Tibial nerve (tissue), 4 donors: ENCODE data around the gene ASAP3. TPM values are rescaled to one million over a fixed set of nuclear protein-coding genes. Genes with fewer than 3 reads are reported as not detected.

ENCODE experiments used
- DNase-seq, 2 donors: peaks; one replicate each; pipeline ENCODE4 v3.0.0-alpha.2; 2019; ENCODE audit warnings: low spot score in 2 of 2
- H3K27ac ChIP-seq, 4 donors: fragments of 200-600 bp; sonication (generic) in 3 of 4; one replicate each; pipeline ENCODE4 v1.5.1; 2017 to 2019; ENCODE audit warnings: mild to moderate bottlenecking in 1 of 4
- H3K27me3 ChIP-seq, 2 donors: fragments of 200-600 bp; sonication (generic) in 1 of 2; one replicate each; pipeline versions ENCODE4 v1.5.1 to v1.6.0; 2017 to 2019
- H3K36me3 ChIP-seq, 3 donors: fragments of 200-600 bp; sonication (generic); one replicate each; pipeline ENCODE4 v1.5.1; 2018 to 2019
- H3K4me1 ChIP-seq, 4 donors: fragments of 200-600 bp; sonication (generic) in 3 of 4; one replicate each; pipeline ENCODE4 v1.5.1; 2017 to 2019
- H3K4me3 ChIP-seq, 4 donors: fragments of 200-600 bp; sonication (generic) in 3 of 4; one replicate each; pipeline ENCODE4 v1.5.1; 2017 to 2019; ENCODE audit warnings: mild to moderate bottlenecking in 1 of 4, moderate library complexity in 1 of 4
- H3K9me3 ChIP-seq, 4 donors: fragments of 200-600 bp; sonication (generic) in 3 of 4; one replicate each; pipeline ENCODE4 v1.5.1; 2017 to 2019
- CTCF ChIP-seq, 5 experiments: fragments of 200-600 bp in 3 of 5; fragments of 450-650 bp in 2 of 5; sonication (generic) in 3 of 5; IDR thresholded peaks; one replicate each; pipeline ENCODE4 v1.5.1; 2016 to 2019; ENCODE audit warnings: antibody characterized with exemption in 5 of 5, mild to moderate bottlenecking in 3 of 5, moderate library complexity in 2 of 5
- EP300 ChIP-seq, 2 donors: sonication (generic); formaldehyde crosslinking; IDR thresholded peaks; one replicate each; pipeline ENCODE4 v1.6.1; 2017; ENCODE audit warnings: antibody characterized with exemption in 2 of 2, mild to moderate bottlenecking in 1 of 2
- POLR2A ChIP-seq, 2 donors: fragments of 450-650 bp; IDR thresholded peaks; one replicate each; pipeline ENCODE4 v1.6.1; 2017; ENCODE audit warnings: antibody characterized with exemption in 2 of 2, mild to moderate bottlenecking in 2 of 2, moderate library complexity in 2 of 2
- WGBS, 2 donors: methylation state at CpG; one replicate each; pipeline ENCODE4 v1.1.5; 2018; 5-methylcytosine and 5-hydroxymethylcytosine counted together
- total RNA-seq, 4 donors: library from RNA; depleted of rRNA; stranded (reverse); fragments of >200 nt; gene quantifications; one replicate each; pipeline ENCODE4 v1.1.0, GENCODE V29; 2016

Gene ASAP3
- total RNA-seq, 4 donors from 2014 or later, result 79.8 to 140 (median 117) TPM

GRCh38 chr1:23526329-23527041, 42.5 kb upstream of the ASAP3 start:
- no peak for TF ChIP-seq POLR2A (IDR thresholded peaks at IDR 0.05)
- TF ChIP-seq EP300 (IDR thresholded peaks at IDR 0.05), result no peak
- TF ChIP-seq CTCF (IDR thresholded peaks at IDR 0.05), result no peak
- Histone ChIP-seq H3K27ac (no peak overlapping the region), H3K9me3 (no peaks in the 10 kb centered on the region), H3K4me1 (peaks cover 0 to 55% (median 36%) of the 10 kb centered on the region in 4 donors), H3K36me3 (no peaks in the 10 kb centered on the region), H3K27me3 (peaks cover 0 to 4% of the 10 kb centered on the region in 2 donors), H3K4me3 (no peak overlapping the region)
- WGBS, 2 donors, result 94 to 97% methylated on average over 8 of the region's 8 CpGs
- no peak for DNase-seq

GRCh38 chr1:23525558-23526250, 41.7 kb upstream of the ASAP3 start:
- H3K27ac ChIP-seq, result peak overlapping the region in 1 of 4 donors; percentile 63
- no peak overlapping the region for H3K4me3 ChIP-seq
- H3K4me1 ChIP-seq, result peaks cover 0 to 49% (median 32%) of the 10 kb centered on the region in 4 donors
- no peak for DNase-seq
- no peaks in the 10 kb centered on the region for H3K9me3 ChIP-seq
- H3K27me3 ChIP-seq, result peaks cover 0 to 4% of the 10 kb centered on the region in 2 donors
- no peak for TF ChIP-seq EP300 (IDR thresholded peaks at IDR 0.05)
- 59 to 60% methylated on average over 5 of the region's 5 CpGs for WGBS, 2 donors
- H3K36me3 ChIP-seq, result no peaks in the 10 kb centered on the region

- Histone ChIP-seq H3K27ac (peak overlapping the region in 1 of 4 donors; percentile 63), H3K4me3 (no peak overlapping the region), H3K27me3 (no peaks in the 10 kb centered on the region), H3K36me3 (no peaks in the 10 kb centered on the region), H3K9me3 (no peaks in the 10 kb centered on the region), H3K4me1 (peaks cover 0 to 40% (median 25%) of the 10 kb centered on the region in 4 donors)
- TF ChIP-seq EP300 (IDR thresholded peaks at IDR 0.05) (no peak), POLR2A (IDR thresholded peaks at IDR 0.05) (no peak), CTCF (IDR thresholded peaks at IDR 0.05) (no peak)
- DNase-seq, result no peak
- WGBS, 2 donors, result 43 to 47% methylated on average over 8 to 9 of the region's 9 CpGs
These were observed 40.9 kb upstream of the ASAP3 start for GRCh38 chr1:23524716-23525401.

- DNase-seq, result no peak
- Histone ChIP-seq H3K36me3 (no peaks in the 10 kb centered on the region), H3K9me3 (no peaks in the 10 kb centered on the region), H3K4me1 (peaks cover 0 to 34% (median 25%) of the 10 kb centered on the region in 4 donors), H3K27me3 (no peaks in the 10 kb centered on the region), H3K4me3 (no peak overlapping the region), H3K27ac (peak overlapping the region in 1 of 4 donors; percentile 35)
- 80 to 88% methylated on average over 2 to 3 of the region's 3 CpGs for WGBS, 2 donors
- TF ChIP-seq CTCF (IDR thresholded peaks at IDR 0.05) (no peak), POLR2A (IDR thresholded peaks at IDR 0.05) (no peak), EP300 (IDR thresholded peaks at IDR 0.05) (no peak)
These were observed 40.2 kb upstream of the ASAP3 start for GRCh38 chr1:23524163-23524562.

- Histone ChIP-seq H3K9me3 (no peaks in the 10 kb centered on the region), H3K27ac (no peak overlapping the region), H3K4me3 (no peak overlapping the region), H3K36me3 (no peaks in the 10 kb centered on the region), H3K27me3 (no peaks in the 10 kb centered on the region), H3K4me1 (peaks cover 0 to 21% (median 12%) of the 10 kb centered on the region in 4 donors)
- TF ChIP-seq POLR2A (IDR thresholded peaks at IDR 0.05) (no peak), CTCF (IDR thresholded peaks at IDR 0.05) (no peak), EP300 (IDR thresholded peaks at IDR 0.05) (no peak)
- DNase-seq, result no peak
- 82 to 85% methylated on average over 7 of the region's 7 CpGs for WGBS, 2 donors
These were observed 38.4 kb upstream of the ASAP3 start for GRCh38 chr1:23522244-23522982.
